K562 (cell line): ENCODE results near the gene SFSWAP. TPM values are rescaled to one million over a fixed set of nuclear protein-coding genes. Genes with fewer than 3 reads are reported as not detected.

Experiments used
- ATAC-seq: fragments of 200-7000 bp; cut with Tn5 transposase; 3 replicates; pipeline ENCODE4 v1.9.1; 2020; ENCODE audit warnings: moderate library complexity
- BruUV-seq: library from RNA; stranded (reverse); fragments of 400-500 nt; replicated peaks from 2 replicates; lab custom pipeline; 2021; lab: Mats Ljungman, UMichigan
- CTCF ChIA-PET: fragments of 300-600 bp; formaldehyde crosslinking; extraction: SDS; loops from one replicate; lab custom pipeline; 2021; ENCODE audit warnings: low intra/inter-chr PET ratio; lab: Yijun Ruan, JAX
- POLR2A ChIA-PET: fragments of 300-600, 350-650 bp; sonication (Branson Sonifier 250); formaldehyde crosslinking; extraction: SDS; loops from one replicate; lab custom pipeline; 2021; ENCODE audit warnings: antibody characterized with exemption, inconsistent platforms; lab: Yijun Ruan, JAX
- DNase-seq, 4 experiments: peaks; one replicate each; pipeline versions ENCODE4 v3.0.0 to v3.0.0-alpha.2; 2011 to 2018; ENCODE audit warnings: low spot score in 3 of 4, mixed read lengths in 3 of 4; ENCODE audit errors: extremely low read depth in 1 of 4
- FAIRE-seq: peaks from 2 replicates; lab custom pipeline; 2011; peaks lifted over from hg19 to GRCh38; lab: Jason Lieb, UNC
- H2AFZ ChIP-seq: 2 replicates; pipeline ENCODE4 v1.6.0; 2011; ENCODE audit warnings: low read depth, low read length, control low read depth, inconsistent platforms
- H3K27ac ChIP-seq: fragments of 200-600 bp; 3 replicates; pipeline ENCODE4 v1.8.0; 2011; ENCODE audit warnings: low read depth, mild to moderate bottlenecking, control low read depth, inconsistent platforms, low read length, moderate library complexity, mixed read lengths; ENCODE audit errors: extremely low read depth
- H3K27me3 ChIP-seq, 2 experiments: fragments of 300-600 bp in 1 of 2; 2 replicates in 1 of 2; 3 replicates in 1 of 2; pipeline versions ENCODE4 v1.6.0 to v1.8.0; 2011; ENCODE audit warnings: inconsistent platforms in 2 of 2, low read length in 2 of 2, mild to moderate bottlenecking in 1 of 2, mixed read lengths in 1 of 2, moderate library complexity in 1 of 2; ENCODE audit not compliant: control insufficient read depth in 2 of 2, insufficient read depth in 2 of 2
- H3K36me3 ChIP-seq: fragments of 300-600 bp; 3 replicates; pipeline ENCODE4 v1.8.0; 2011; ENCODE audit warnings: mild to moderate bottlenecking, low read length, inconsistent platforms; ENCODE audit not compliant: control insufficient read depth, insufficient read depth
- H3K4me1 ChIP-seq, 2 experiments: fragments of 200-600 bp in 1 of 2; replicated peaks in 1 of 2; 2 replicates in 1 of 2; 3 replicates in 1 of 2; pipeline versions ENCODE4 v1.5.1 to v1.8.0; 2011; ENCODE audit warnings: inconsistent platforms in 2 of 2, low read length in 2 of 2, mild to moderate bottlenecking in 1 of 2, mixed read lengths in 1 of 2, moderate library complexity in 1 of 2; ENCODE audit not compliant: control insufficient read depth in 2 of 2, insufficient read depth in 2 of 2
- H3K4me2 ChIP-seq: 2 replicates; pipeline ENCODE4 v1.6.1; 2011; ENCODE audit warnings: low read length, control low read depth, inconsistent platforms, mixed read lengths; ENCODE audit not compliant: insufficient read depth
- H3K4me3 ChIP-seq: fragments of 200-600 bp; sonication (generic), shearing (Covaris generic); 2 replicates; pipeline ENCODE4 v1.5.1; 2016; ENCODE audit warnings: control low read depth, inconsistent platforms
- H3K79me2 ChIP-seq: fragments of 200-600 bp; 3 replicates; pipeline ENCODE4 v1.8.0; 2011; ENCODE audit warnings: low read length, inconsistent platforms; ENCODE audit not compliant: control insufficient read depth, insufficient read depth
- H3K9ac ChIP-seq, 2 experiments: 2 replicates each; pipeline versions ENCODE4 v1.6.0 to v1.6.1; 2011; ENCODE audit warnings: low read depth in 2 of 2, low read length in 2 of 2, control low read depth in 1 of 2, inconsistent platforms in 1 of 2, mild to moderate bottlenecking in 1 of 2, mixed read lengths in 1 of 2; ENCODE audit not compliant: insufficient read depth in 1 of 2
- H3K9me1 ChIP-seq: one replicate; pipeline ENCODE4 v1.6.0; 2011; ENCODE audit warnings: inconsistent platforms, mild to moderate bottlenecking, low read length, moderate library complexity; ENCODE audit not compliant: control insufficient read depth, insufficient read depth
- H3K9me3 ChIP-seq: replicated peaks from 2 replicates; pipeline ENCODE4 v1.5.1; 2011; ENCODE audit warnings: low read depth, low read length, inconsistent platforms; ENCODE audit not compliant: control insufficient read depth, insufficient read depth
- H4K20me1 ChIP-seq: replicated peaks from 2 replicates; pipeline ENCODE4 v1.6.1; 2011; ENCODE audit warnings: low read length, inconsistent platforms, mixed read lengths; ENCODE audit not compliant: control insufficient read depth, insufficient read depth
- CBFA2T2 ChIP-seq: fragments of 450-650 bp; conservative IDR thresholded peaks from 2 replicates; pipeline ENCODE4 v1.6.1; 2017; ENCODE audit warnings: mild to moderate bottlenecking
- HNRNPH1 ChIP-seq: fragments of 200-400 bp; formaldehyde crosslinking; optimal IDR thresholded peaks from 2 replicates; pipeline ENCODE3; 2017; ENCODE audit warnings: low read depth, mild to moderate bottlenecking, low read length, moderate library complexity
- KDM2B ChIP-seq: fragments of 250-450 bp; sonication (Bioruptor Pico); IDR thresholded peaks from 2 replicates; pipeline ENCODE4 v1.8.0; 2021; ENCODE audit warnings: mild to moderate bottlenecking, moderate library complexity
- PURB ChIP-seq: sonication (generic); formaldehyde crosslinking; IDR thresholded peaks from 2 replicates; pipeline ENCODE4 v1.9.0; 2021; ENCODE audit warnings: low read depth, mild to moderate bottlenecking, missing genetic modification reagents
- RFX1 ChIP-seq: fragments of 450-650 bp; IDR thresholded peaks from 2 replicates; pipeline ENCODE4 v1.6.1; 2016; ENCODE audit warnings: mild to moderate bottlenecking, moderate library complexity
- STAT5A ChIP-seq: IDR thresholded peaks from 2 replicates; pipeline ENCODE4 v1.6.1; 2012; ENCODE audit warnings: low read length, inconsistent platforms, borderline replicate concordance
- TCF7 ChIP-seq: sonication (generic); IDR thresholded peaks from 2 replicates; pipeline ENCODE4 v1.6.1; 2016; ENCODE audit warnings: antibody characterized with exemption, borderline replicate concordance
- ZNF76 ChIP-seq: fragments of 250-450 bp; sonication (Bioruptor Pico); IDR thresholded peaks from 2 replicates; pipeline ENCODE4 v1.4.0; 2020; ENCODE audit warnings: mild to moderate bottlenecking, moderate library complexity, borderline replicate concordance
- WGBS: fragments of 100-300 bp; shearing (Covaris generic); methylation state at CpG from one replicate; pipeline ENCODE4 v1.1.6; 2016; ENCODE audit warnings: low coverage, mixed read lengths; ENCODE audit not compliant: insufficient coverage; ENCODE audit errors: missing lambda C conversion rate; 5-methylcytosine and 5-hydroxymethylcytosine counted together
- in situ Hi-C: fragments of 300-500 bp; cut with MboI; formaldehyde crosslinking; loops from 4 replicates; pipeline ENCODE4 v1.15.0; 2018; ENCODE audit warnings: inconsistent platforms, mixed read lengths
- intact Hi-C: fragments of 100-400 bp; cut with micrococcal nuclease; formaldehyde crosslinking; loops from 2 replicates; pipeline ENCODE4 v1.14.2; 2022
- polyA plus RNA-seq, 8 experiments: library from polyadenylated mRNA; depleted of rRNA in 4 of 8; stranded (reverse) in 5 of 8; unstranded in 3 of 8; fragments of >200 nt; fragmentation: Nextera tagmentation in 2 of 8; fragmentation: Illumina TruSeq in 1 of 8; extraction: Ambion mirVana in 2 of 8; extraction: Trizol in 1 of 8; gene quantifications; 2 replicates each; pipeline versions ENCODE4 v1.2.1 to v1.2.3, GENCODE V29; 2011 to 2014; ENCODE audit warnings: inconsistent platforms in 1 of 8, missing spikeins in 1 of 8
- total RNA-seq, 7 experiments: library from RNA; depleted of rRNA in 6 of 7; stranded (reverse); fragments of >200 nt in 6 of 7; fragmentation: Illumina TruSeq in 2 of 7; extraction: Trizol in 2 of 7; gene quantifications; 2 replicates each; pipeline versions ENCODE4 v1.2.1 to v1.2.3, GENCODE V29; 2011 to 2021; ENCODE audit warnings: low replicate concordance in 1 of 7
- TF ChIP-seq, protein P1 (sequence below): IDR thresholded peaks from 2 replicates; pipeline ENCODE4 v1.6.1; 2016; ENCODE audit warnings: missing genetic modification characterization, missing compliant biosample characterization
- TF ChIP-seq, protein P2 (sequence below): sonication (generic); formaldehyde crosslinking; IDR thresholded peaks from 2 replicates; pipeline ENCODE4 v1.8.1; 2023; ENCODE audit warnings: mild to moderate bottlenecking, missing genetic modification reagents

Gene SFSWAP
- total and polyA plus RNA-seq, 9 of the 15 experiments (the other 6 are each of a cell fraction or from before 2014, with no cell fraction given) = 2.4 to 60.4 (median 32.6) TPM

GRCh38 chr12:131784909-131785762 is 74.2 kb downstream of the SFSWAP start:
- intact Hi-C loops (no loop called here), in situ Hi-C loops (no loop called here)
- CTCF ChIA-PET = no interaction called here
- POLR2A ChIA-PET = interaction anchor here (1.1 to 1.5 kb wide), 2 partner anchors 10 to 22 kb away, joined by 5 to 8 read pairs; no protein-coding TSS in a partner anchor
- Histone ChIP-seq H3K4me3 (no peak overlapping the region), H3K27me3 (no peaks in the 10 kb centered on the region), H3K27ac (no peak overlapping the region), H4K20me1 (no peaks in the 10 kb centered on the region), H3K4me1 (peaks cover 0 to 6% of the 10 kb centered on the region in 2 experiments; a peak in 3 of 5 replicates), H3K79me2 (no peaks in the 10 kb centered on the region), H3K9ac (no peak overlapping the region), H3K9me3 (no peaks in the 10 kb centered on the region), H3K9me1 (peaks cover 2% of the 10 kb centered on the region), H2AFZ (no peak overlapping the region), H3K36me3 (peaks cover 86% of the 10 kb centered on the region), H3K4me2 (no peak overlapping the region)
- DNase-seq = no peak
- TF ChIP-seq, protein P1, sequence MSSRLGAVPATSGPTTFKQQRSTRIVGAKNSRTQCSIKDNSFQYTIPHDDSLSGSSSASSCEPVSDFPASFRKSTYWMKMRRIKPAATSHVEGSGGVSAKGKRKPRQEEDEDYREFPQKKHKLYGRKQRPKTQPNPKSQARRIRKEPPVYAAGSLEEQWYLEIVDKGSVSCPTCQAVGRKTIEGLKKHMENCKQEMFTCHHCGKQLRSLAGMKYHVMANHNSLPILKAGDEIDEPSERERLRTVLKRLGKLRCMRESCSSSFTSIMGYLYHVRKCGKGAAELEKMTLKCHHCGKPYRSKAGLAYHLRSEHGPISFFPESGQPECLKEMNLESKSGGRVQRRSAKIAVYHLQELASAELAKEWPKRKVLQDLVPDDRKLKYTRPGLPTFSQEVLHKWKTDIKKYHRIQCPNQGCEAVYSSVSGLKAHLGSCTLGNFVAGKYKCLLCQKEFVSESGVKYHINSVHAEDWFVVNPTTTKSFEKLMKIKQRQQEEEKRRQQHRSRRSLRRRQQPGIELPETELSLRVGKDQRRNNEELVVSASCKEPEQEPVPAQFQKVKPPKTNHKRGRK (tag) = no peak
- TF ChIP-seq ZNF76 (no peak), CBFA2T2 (no peak), PURB (CRISPR knock-in tag) (no peak), HNRNPH1 (no peak), TCF7 (no peak), RFX1 (peak; percentile 60), STAT5A (no peak), KDM2B (CRISPR knock-in tag) (no peak)
- TF ChIP-seq, protein P2, sequence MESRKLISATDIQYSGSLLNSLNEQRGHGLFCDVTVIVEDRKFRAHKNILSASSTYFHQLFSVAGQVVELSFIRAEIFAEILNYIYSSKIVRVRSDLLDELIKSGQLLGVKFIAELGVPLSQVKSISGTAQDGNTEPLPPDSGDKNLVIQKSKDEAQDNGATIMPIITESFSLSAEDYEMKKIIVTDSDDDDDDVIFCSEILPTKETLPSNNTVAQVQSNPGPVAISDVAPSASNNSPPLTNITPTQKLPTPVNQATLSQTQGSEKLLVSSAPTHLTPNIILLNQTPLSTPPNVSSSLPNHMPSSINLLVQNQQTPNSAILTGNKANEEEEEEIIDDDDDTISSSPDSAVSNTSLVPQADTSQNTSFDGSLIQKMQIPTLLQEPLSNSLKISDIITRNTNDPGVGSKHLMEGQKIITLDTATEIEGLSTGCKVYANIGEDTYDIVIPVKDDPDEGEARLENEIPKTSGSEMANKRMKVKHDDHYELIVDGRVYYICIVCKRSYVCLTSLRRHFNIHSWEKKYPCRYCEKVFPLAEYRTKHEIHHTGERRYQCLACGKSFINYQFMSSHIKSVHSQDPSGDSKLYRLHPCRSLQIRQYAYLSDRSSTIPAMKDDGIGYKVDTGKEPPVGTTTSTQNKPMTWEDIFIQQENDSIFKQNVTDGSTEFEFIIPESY = peak; percentile 36; the same call in 1 of the 2 replicates
- no peak for ATAC-seq
- FAIRE-seq = no peak
- BruUV-seq = no TSS peak
- WGBS = 91% methylated on average over 22 of the region's 30 CpGs
